GM19463 (cell line): ENCODE data around the gene FMO4.
"Not testable (repeated sequence)": the region's sequence is repeated elsewhere in the genome, so short reads cannot be mapped to it uniquely, and the experiment has no call there.

Experiments
- ATAC-seq: cut with Tn5 transposase; IDR thresholded peaks from one replicate; pipeline ENCODE4 v1.9.1; 2021; ENCODE audit warnings: mild to moderate bottlenecking, moderate library complexity; ENCODE audit not compliant: unreplicated experiment

Gene FMO4

DNA sequence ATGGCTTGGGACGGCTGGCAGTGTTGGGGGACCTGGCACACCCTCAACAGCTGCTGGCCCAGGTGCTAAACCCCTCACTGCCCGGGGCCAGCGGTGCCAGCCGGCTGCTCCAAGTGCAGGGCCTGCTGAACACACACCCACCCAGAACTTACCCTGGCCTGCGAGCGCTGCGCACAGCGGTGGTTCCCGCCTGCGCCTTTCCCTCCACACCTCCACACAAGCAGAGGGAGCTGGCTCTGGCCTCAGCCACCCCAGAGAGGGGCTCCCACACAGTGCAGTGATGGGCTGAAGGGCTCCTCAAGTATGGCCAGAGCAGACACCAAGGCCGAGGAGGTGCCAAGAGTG lies 67.9 kb downstream of the FMO4 start:
- no peak for ATAC-seq

GRCh38 chr1:171384496-171384895 lies 70.5 kb downstream of the FMO4 start:
- ATAC-seq, result no peak

GRCh38 chr1:171389171-171389570 lies 75.2 kb downstream of the FMO4 start:
- no peak for ATAC-seq

DNA sequence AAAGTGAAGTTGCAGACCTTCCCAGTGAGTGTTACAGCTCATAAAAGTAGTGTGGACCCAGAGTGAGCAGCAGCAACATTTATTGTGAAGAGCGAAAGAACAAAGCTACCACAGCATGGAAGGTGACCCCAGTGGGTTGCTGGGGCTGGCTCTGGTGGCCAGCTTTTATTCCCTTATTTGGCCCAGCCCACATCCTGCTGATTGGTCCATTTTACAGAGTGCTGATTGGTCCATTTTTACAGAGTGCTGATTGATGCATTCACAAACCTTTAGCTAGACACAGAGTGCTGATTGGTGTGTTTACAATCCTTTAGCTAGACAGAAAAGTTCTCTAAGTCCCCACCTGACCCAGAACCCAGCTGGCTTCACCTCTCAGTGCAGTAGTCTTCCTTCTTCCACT lies 76.8 kb downstream of the FMO4 start:
- not testable (repeated sequence) for ATAC-seq
